HepG2 (cell line): ENCODE measurements around the gene CNPY4. TPM values are rescaled to one million over a fixed set of nuclear protein-coding genes. Genes with fewer than 3 reads are reported as not detected.

Source experiments
- ARNTL ChIP-seq: sonication (generic); formaldehyde crosslinking; IDR thresholded peaks from 2 replicates; pipeline ENCODE4 v1.4.0; 2020; ENCODE audit warnings: mild to moderate bottlenecking, missing genetic modification reagents
- GRHL1 ChIP-seq: sonication (generic); formaldehyde crosslinking; conservative IDR thresholded peaks from 2 replicates; pipeline ENCODE4 v1.8.0; 2022; ENCODE audit warnings: missing genetic modification reagents
- HOXA7 ChIP-seq: sonication (generic); formaldehyde crosslinking; IDR thresholded peaks from 2 replicates; pipeline ENCODE4 v1.8.1; 2022; ENCODE audit warnings: mild to moderate bottlenecking, missing genetic modification reagents, moderate library complexity
- ISX ChIP-seq: sonication (generic); formaldehyde crosslinking; conservative IDR thresholded peaks from 2 replicates; pipeline ENCODE4 v1.5.0; 2020; ENCODE audit warnings: missing genetic modification reagents
- NAIF1 ChIP-seq: sonication (generic); formaldehyde crosslinking; IDR thresholded peaks from 2 replicates; pipeline ENCODE4 v1.5.0; 2020; ENCODE audit warnings: mild to moderate bottlenecking, missing genetic modification reagents, borderline replicate concordance
- NCOR1 ChIP-seq: fragments of 200-600 bp; sonication (generic); IDR thresholded peaks from 2 replicates; pipeline ENCODE4 v1.7.0; 2017; ENCODE audit warnings: antibody characterized with exemption, low read length, borderline replicate concordance
- SNRNP70 ChIP-seq: fragments of 200-400 bp; formaldehyde crosslinking; IDR thresholded peaks from 2 replicates; pipeline ENCODE4 v1.6.1; 2017; ENCODE audit warnings: mild to moderate bottlenecking, low read depth, low read length, moderate library complexity
- SRY ChIP-seq: sonication (generic); formaldehyde crosslinking; IDR thresholded peaks from 2 replicates; pipeline ENCODE4 v1.8.0; 2022; ENCODE audit warnings: mild to moderate bottlenecking, missing genetic modification reagents
- STAT5B ChIP-seq: sonication (generic); formaldehyde crosslinking; IDR thresholded peaks from 2 replicates; pipeline ENCODE4 v1.4.0; 2020; ENCODE audit warnings: missing genetic modification reagents
- TBX3 ChIP-seq: fragments of 450-650 bp; IDR thresholded peaks from 2 replicates; pipeline ENCODE4 v1.6.1; 2017; ENCODE audit warnings: antibody characterized with exemption, mild to moderate bottlenecking, inconsistent platforms, borderline replicate concordance
- THYN1 ChIP-seq: sonication (generic); formaldehyde crosslinking; IDR thresholded peaks from 2 replicates; pipeline ENCODE4 v1.8.1; 2023; ENCODE audit warnings: low read depth, mild to moderate bottlenecking, moderate library complexity, missing genetic modification reagents, borderline replicate concordance
- ZNF318 ChIP-seq: sonication (generic); formaldehyde crosslinking; IDR thresholded peaks from 2 replicates; pipeline ENCODE4 v1.4.0; 2020; ENCODE audit warnings: mild to moderate bottlenecking, missing genetic modification reagents
- ZNF549 ChIP-seq: sonication (generic); formaldehyde crosslinking; IDR thresholded peaks from 2 replicates; pipeline ENCODE4 v1.5.0; 2020; ENCODE audit warnings: missing genetic modification reagents
- ZNF878 ChIP-seq: sonication (generic); formaldehyde crosslinking; IDR thresholded peaks from 2 replicates; pipeline ENCODE4 v1.8.1; 2023; ENCODE audit warnings: mild to moderate bottlenecking, missing genetic modification reagents, moderate library complexity
- polyA plus RNA-seq, 8 experiments: library from polyadenylated mRNA; depleted of rRNA in 3 of 8; stranded (reverse) in 7 of 8; unstranded in 1 of 8; fragments of >200 nt; fragmentation: Illumina TruSeq in 4 of 8; extraction: Trizol in 4 of 8; gene quantifications; 2 replicates each; pipeline versions ENCODE4 v1.2.1 to v1.2.3, GENCODE V29; 2011 to 2016; ENCODE audit warnings: low read depth in 4 of 8, missing spikeins in 1 of 8, mixed read lengths in 1 of 8; ENCODE audit not compliant: insufficient read depth in 1 of 8
- total RNA-seq, 5 experiments: library from RNA; depleted of rRNA; stranded (reverse); fragments of >200 nt; fragmentation: Illumina TruSeq; extraction: Trizol; gene quantifications; 2 replicates each; pipeline ENCODE4 v1.2.3, GENCODE V29; 2016; ENCODE audit warnings: low read depth in 1 of 5
- TF ChIP-seq, protein P1 (sequence below): sonication (generic); formaldehyde crosslinking; IDR thresholded peaks from 2 replicates; pipeline ENCODE4 v1.8.1; 2023; ENCODE audit warnings: mild to moderate bottlenecking, inconsistent platforms, moderate library complexity, missing genetic modification reagents, borderline replicate concordance
- TF ChIP-seq, protein P2 (sequence below): sonication (generic); formaldehyde crosslinking; IDR thresholded peaks from 2 replicates; pipeline ENCODE4 v1.8.0; 2022; ENCODE audit warnings: missing genetic modification reagents, mild to moderate bottlenecking, borderline replicate concordance

The CNPY4 gene
- total and polyA plus RNA-seq, 2 of the 13 experiments (the other 11 are each of a cell fraction or from before 2014, with no cell fraction given): 6.2 to 12.7 TPM

- TF ChIP-seq ZNF318 (CRISPR knock-in tag) (no peak), ZNF549 (CRISPR knock-in tag) (no peak), SRY (peak; percentile 56), ZNF878 (CRISPR knock-in tag) (peak; percentile 73; the same call in 1 of the 2 replicates), NAIF1 (CRISPR knock-in tag) (no peak; the same call in 1 of the 2 replicates), SNRNP70 (no peak), THYN1 (CRISPR knock-in tag) (no peak), STAT5B (CRISPR knock-in tag) (no peak; the same call in 1 of the 2 replicates), ISX (0 out of 2 replicates have a peak, but pooled peaks have one; percentile 13), TBX3 (peak; percentile 80), GRHL1 (CRISPR knock-in tag) (no peak), NCOR1 (no peak), HOXA7 (no peak), ARNTL (CRISPR knock-in tag) (0 out of 2 replicates have a peak, but pooled peaks have one; percentile 18)
- TF ChIP-seq, protein P1, sequence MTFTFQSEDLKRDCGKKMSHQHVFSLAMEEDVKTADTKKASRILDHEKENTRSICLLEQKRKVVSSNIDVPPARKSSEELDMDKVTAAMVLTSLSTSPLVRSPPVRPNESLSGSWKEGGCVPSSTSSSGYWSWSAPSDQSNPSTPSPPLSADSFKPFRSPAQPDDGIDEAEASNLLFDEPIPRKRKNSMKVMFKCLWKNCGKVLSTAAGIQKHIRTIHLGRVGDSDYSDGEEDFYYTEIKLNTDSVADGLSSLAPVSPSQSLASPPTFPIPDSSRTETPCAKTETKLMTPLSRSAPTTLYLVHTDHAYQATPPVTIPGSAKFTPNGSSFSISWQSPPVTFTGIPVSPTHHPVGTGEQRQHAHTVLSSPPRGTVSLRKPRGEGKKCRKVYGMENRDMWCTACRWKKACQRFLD (CRISPR knock-in tag): no peak; the same call in 1 of the 2 replicates
- TF ChIP-seq, protein P2, sequence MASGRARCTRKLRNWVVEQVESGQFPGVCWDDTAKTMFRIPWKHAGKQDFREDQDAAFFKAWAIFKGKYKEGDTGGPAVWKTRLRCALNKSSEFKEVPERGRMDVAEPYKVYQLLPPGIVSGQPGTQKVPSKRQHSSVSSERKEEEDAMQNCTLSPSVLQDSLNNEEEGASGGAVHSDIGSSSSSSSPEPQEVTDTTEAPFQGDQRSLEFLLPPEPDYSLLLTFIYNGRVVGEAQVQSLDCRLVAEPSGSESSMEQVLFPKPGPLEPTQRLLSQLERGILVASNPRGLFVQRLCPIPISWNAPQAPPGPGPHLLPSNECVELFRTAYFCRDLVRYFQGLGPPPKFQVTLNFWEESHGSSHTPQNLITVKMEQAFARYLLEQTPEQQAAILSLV (CRISPR knock-in tag): no peak
These were observed 18.2 kb upstream of the CNPY4 start, which contains the start of the genes AP4M1 and MCM7 (continued) for GRCh38 chr7:100101016-100101862.
